Neural cell (in vitro differentiated cells): Measurements from ENCODE around the gene RBMS3. TPM values are rescaled to one million over a fixed set of nuclear protein-coding genes. Genes with fewer than 3 reads are reported as not detected.

ENCODE experiments used
- H2AFZ ChIP-seq: fragments of 200-600, 300-800 bp; sonication (generic), shearing (Covaris generic); 2 replicates; pipeline ENCODE4 v1.6.0; 2014; ENCODE audit warnings: low read depth, mild to moderate bottlenecking, antibody characterized with exemption, low read length, moderate library complexity
- H3F3A ChIP-seq: fragments of 200-600 bp; shearing (Covaris generic); 2 replicates; pipeline ENCODE4 v1.6.1; 2016; ENCODE audit warnings: mild to moderate bottlenecking, moderate library complexity, mixed read lengths, antibody characterized with exemption, low read length; ENCODE audit not compliant: insufficient read depth, poor library complexity, severe bottlenecking
- H3K27ac ChIP-seq: fragments of 200-600, 300-800 bp; sonication (generic), shearing (Covaris generic); 2 replicates; pipeline ENCODE4 v1.5.1; 2014; ENCODE audit warnings: mild to moderate bottlenecking, low read length, moderate library complexity
- H3K27me3 ChIP-seq: fragments of 300-800, 200-600 bp; sonication (generic), shearing (Covaris generic); 2 replicates; pipeline ENCODE4 v1.6.0; 2014; ENCODE audit warnings: mild to moderate bottlenecking, low read depth, low read length, moderate library complexity; ENCODE audit not compliant: insufficient read depth
- H3K36me3 ChIP-seq: fragments of 300-800, 200-600 bp; sonication (generic), shearing (Covaris generic); 2 replicates; pipeline ENCODE4 v1.5.1; 2014; ENCODE audit warnings: mild to moderate bottlenecking, antibody characterized with exemption, low read length, moderate library complexity; ENCODE audit not compliant: insufficient read depth
- H3K4me2 ChIP-seq: fragments of 300-800, 200-600 bp; sonication (generic), shearing (Covaris generic); 2 replicates; pipeline ENCODE4 v1.6.0; 2014; ENCODE audit warnings: mild to moderate bottlenecking, low read length
- H3K4me3 ChIP-seq: fragments of 300-800, 200-600 bp; sonication (generic), shearing (Covaris generic); 2 replicates; pipeline ENCODE4 v1.5.1; 2014; ENCODE audit warnings: mild to moderate bottlenecking, low read length, moderate library complexity
- H3K79me2 ChIP-seq: fragments of 200-600 bp; shearing (Covaris generic); replicated peaks from 2 replicates; pipeline ENCODE4 v1.6.0; 2014; ENCODE audit warnings: mild to moderate bottlenecking, low read length, moderate library complexity; ENCODE audit not compliant: insufficient read depth
- H3K9ac ChIP-seq: fragments of 300-800, 200-600 bp; sonication (generic), shearing (Covaris generic); 2 replicates; pipeline ENCODE4 v1.6.1; 2016; ENCODE audit warnings: mild to moderate bottlenecking, low read length, mixed read lengths
- H3K9me2 ChIP-seq: fragments of 200-600 bp; shearing (Covaris generic); 2 replicates; pipeline ENCODE4 v1.6.1; 2016; ENCODE audit warnings: mild to moderate bottlenecking, low read length, mixed read lengths; ENCODE audit not compliant: insufficient read depth
- H3K9me3 ChIP-seq: fragments of 200-600, 300-800 bp; sonication (generic), shearing (Covaris generic); 2 replicates; pipeline ENCODE4 v1.6.1; 2016; ENCODE audit warnings: mild to moderate bottlenecking, mixed run types, low read length, moderate library complexity, mixed read lengths
- H4K20me1 ChIP-seq: fragments of 200-600 bp; shearing (Covaris generic); 2 replicates; pipeline ENCODE4 v1.6.1; 2016; ENCODE audit warnings: mild to moderate bottlenecking, mixed run types; ENCODE audit not compliant: insufficient read depth
- CTCF ChIP-seq: fragments of 450-650 bp; IDR thresholded peaks from 2 replicates; pipeline ENCODE4 v1.5.1; 2014; ENCODE audit warnings: antibody characterized with exemption, mild to moderate bottlenecking, moderate library complexity; ENCODE audit not compliant: poor library complexity, severe bottlenecking
- EP300 ChIP-seq: fragments of 450-650 bp; conservative IDR thresholded peaks from 2 replicates; pipeline ENCODE4 v1.6.1; 2014; ENCODE audit warnings: antibody characterized with exemption, mild to moderate bottlenecking, moderate library complexity; ENCODE audit not compliant: poor library complexity, severe bottlenecking
- EZH2 ChIP-seq: fragments of 200-600, 300-800 bp; shearing (Covaris generic), sonication (generic); IDR thresholded peaks from 2 replicates; pipeline ENCODE4 v1.6.1; 2014; ENCODE audit warnings: antibody characterized with exemption, low read length, borderline replicate concordance, mild to moderate bottlenecking; ENCODE audit not compliant: insufficient read depth, poor library complexity, severe bottlenecking
- MXI1 ChIP-seq: fragments of 450-650 bp; conservative IDR thresholded peaks from 2 replicates; pipeline ENCODE4 v1.6.1; 2014; ENCODE audit warnings: antibody characterized with exemption, mild to moderate bottlenecking; ENCODE audit not compliant: poor library complexity, severe bottlenecking
- POLR2AphosphoS5 ChIP-seq: IDR thresholded peaks from 2 replicates; pipeline ENCODE4 v1.6.1; 2012
- RAD21 ChIP-seq: fragments of 450-650 bp; conservative IDR thresholded peaks from 2 replicates; pipeline ENCODE4 v1.6.1; 2014; ENCODE audit warnings: antibody characterized with exemption, mild to moderate bottlenecking, moderate library complexity
- SMC3 ChIP-seq: fragments of 450-650 bp; conservative IDR thresholded peaks from 2 replicates; pipeline ENCODE4 v1.6.1; 2014; ENCODE audit warnings: antibody characterized with exemption, mild to moderate bottlenecking, moderate library complexity; ENCODE audit not compliant: poor library complexity
- TAF1 ChIP-seq: IDR thresholded peaks from 2 replicates; pipeline ENCODE4 v1.6.1; 2012; ENCODE audit warnings: low read depth
- polyA plus RNA-seq: library from polyadenylated mRNA; depleted of rRNA; stranded (reverse); fragments of >200 nt; gene quantifications from 2 replicates; pipeline ENCODE4 v1.2.3, GENCODE V29; 2014
- TF ChIP-seq, protein P1 (sequence below): IDR thresholded peaks from 2 replicates; pipeline ENCODE4 v1.6.1; 2012; ENCODE audit warnings: borderline replicate concordance

The RBMS3 gene
- polyA plus RNA-seq, 1 donor from 2014 or later = 0.53 TPM

DNA sequence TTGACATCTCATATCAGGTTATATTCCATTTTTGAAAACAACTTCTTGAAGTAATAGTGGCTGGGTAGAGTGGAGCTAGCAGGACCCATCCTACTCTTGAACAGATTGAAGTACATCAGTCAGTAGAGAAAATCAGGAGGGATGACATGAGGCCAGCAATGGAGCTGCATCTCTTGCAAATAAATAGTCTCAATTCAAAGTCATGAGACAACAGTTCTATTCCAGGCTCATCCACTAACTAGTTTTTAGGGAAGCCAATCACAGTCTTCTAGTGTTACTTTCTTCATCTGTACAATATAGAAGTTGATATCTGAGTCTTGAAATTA is 477.2 kb downstream of the RBMS3 start:
- Histone ChIP-seq H3K36me3 (no peaks in the 10 kb centered on the region), H3K9me3 (no peaks in the 10 kb centered on the region), H3K27ac (no peak overlapping the region), H3K9me2 (no peaks in the 10 kb centered on the region), H4K20me1 (no peaks in the 10 kb centered on the region), H2AFZ (no peak overlapping the region), H3K4me3 (no peak overlapping the region), H3F3A (no peaks in the 10 kb centered on the region), H3K27me3 (no peaks in the 10 kb centered on the region), H3K9ac (no peak overlapping the region), H3K4me2 (no peak overlapping the region), H3K79me2 (no peaks in the 10 kb centered on the region)
- TF ChIP-seq CTCF (no peak), POLR2AphosphoS5 (no peak), EZH2 (no peak), TAF1 (no peak), EP300 (no peak), SMC3 (no peak), MXI1 (no peak), RAD21 (no peak)
- TF ChIP-seq, protein P1, sequence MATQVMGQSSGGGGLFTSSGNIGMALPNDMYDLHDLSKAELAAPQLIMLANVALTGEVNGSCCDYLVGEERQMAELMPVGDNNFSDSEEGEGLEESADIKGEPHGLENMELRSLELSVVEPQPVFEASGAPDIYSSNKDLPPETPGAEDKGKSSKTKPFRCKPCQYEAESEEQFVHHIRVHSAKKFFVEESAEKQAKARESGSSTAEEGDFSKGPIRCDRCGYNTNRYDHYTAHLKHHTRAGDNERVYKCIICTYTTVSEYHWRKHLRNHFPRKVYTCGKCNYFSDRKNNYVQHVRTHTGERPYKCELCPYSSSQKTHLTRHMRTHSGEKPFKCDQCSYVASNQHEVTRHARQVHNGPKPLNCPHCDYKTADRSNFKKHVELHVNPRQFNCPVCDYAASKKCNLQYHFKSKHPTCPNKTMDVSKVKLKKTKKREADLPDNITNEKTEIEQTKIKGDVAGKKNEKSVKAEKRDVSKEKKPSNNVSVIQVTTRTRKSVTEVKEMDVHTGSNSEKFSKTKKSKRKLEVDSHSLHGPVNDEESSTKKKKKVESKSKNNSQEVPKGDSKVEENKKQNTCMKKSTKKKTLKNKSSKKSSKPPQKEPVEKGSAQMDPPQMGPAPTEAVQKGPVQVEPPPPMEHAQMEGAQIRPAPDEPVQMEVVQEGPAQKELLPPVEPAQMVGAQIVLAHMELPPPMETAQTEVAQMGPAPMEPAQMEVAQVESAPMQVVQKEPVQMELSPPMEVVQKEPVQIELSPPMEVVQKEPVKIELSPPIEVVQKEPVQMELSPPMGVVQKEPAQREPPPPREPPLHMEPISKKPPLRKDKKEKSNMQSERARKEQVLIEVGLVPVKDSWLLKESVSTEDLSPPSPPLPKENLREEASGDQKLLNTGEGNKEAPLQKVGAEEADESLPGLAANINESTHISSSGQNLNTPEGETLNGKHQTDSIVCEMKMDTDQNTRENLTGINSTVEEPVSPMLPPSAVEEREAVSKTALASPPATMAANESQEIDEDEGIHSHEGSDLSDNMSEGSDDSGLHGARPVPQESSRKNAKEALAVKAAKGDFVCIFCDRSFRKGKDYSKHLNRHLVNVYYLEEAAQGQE = no peak

DNA sequence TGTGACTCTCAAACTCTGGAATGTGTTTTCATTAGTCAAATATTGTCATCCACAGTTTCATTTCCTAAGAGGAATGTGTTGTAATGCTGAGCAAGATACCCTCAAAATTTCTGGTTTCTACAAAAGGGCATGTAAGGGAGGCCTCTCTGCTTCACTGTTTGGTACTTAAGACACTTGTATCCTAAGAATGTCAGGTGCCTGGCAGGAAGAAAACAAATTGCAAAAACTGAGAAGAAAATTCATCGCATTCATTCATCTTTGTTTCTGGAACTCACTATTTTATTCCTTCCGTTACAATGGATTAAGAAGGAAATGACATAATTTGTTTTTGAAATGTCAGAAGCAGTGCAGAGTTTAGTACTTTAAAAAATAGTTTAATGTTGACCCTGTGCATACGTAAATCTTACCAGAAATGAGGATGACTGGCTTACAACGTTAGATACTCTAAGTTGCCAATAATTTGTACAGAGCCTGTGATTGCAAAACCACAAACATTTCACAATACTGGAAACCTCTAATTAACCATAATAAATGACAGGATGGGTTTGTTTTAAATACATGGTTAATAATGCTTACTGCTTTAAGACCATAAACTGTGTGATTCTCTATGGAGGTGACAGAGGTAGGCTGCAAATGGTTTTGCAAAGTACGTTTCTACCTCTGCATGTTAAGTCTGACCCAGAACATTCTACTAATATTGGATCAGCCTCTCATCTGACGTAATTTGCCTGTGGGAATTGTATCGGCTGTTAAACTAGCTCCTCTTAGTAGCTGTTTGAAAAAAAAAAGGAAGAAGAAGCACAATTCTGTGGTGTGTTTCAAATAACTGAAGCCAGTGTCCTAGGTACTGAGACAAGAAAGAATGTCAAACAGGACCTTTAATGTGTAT is 477.8 kb downstream of the RBMS3 start:
- H3K9ac ChIP-seq = no peak overlapping the region
- H3K9me3 ChIP-seq = no peaks in the 10 kb centered on the region
- H3K36me3 ChIP-seq = no peaks in the 10 kb centered on the region
- no peak overlapping the region for H3K4me2 ChIP-seq
- no peaks in the 10 kb centered on the region for H4K20me1 ChIP-seq
- no peaks in the 10 kb centered on the region for H3K9me2 ChIP-seq
- H2AFZ ChIP-seq = no peak overlapping the region
- H3K4me3 ChIP-seq = no peak overlapping the region
- TF ChIP-seq TAF1 (no peak), POLR2AphosphoS5 (no peak), MXI1 (no peak), EP300 (no peak), CTCF (no peak), RAD21 (no peak), EZH2 (no peak), SMC3 (no peak)
- TF ChIP-seq, protein P1 = no peak
- no peak overlapping the region for H3K27ac ChIP-seq
- H3K27me3 ChIP-seq = no peaks in the 10 kb centered on the region
- no peaks in the 10 kb centered on the region for H3K79me2 ChIP-seq
- no peaks in the 10 kb centered on the region for H3F3A ChIP-seq
